K562 (cell line): ENCODE data around the gene TANC1. TPM values are rescaled to one million over a fixed set of nuclear protein-coding genes. Genes with fewer than 3 reads are reported as not detected.

Source experiments
- ARID1B ChIP-seq: fragments of 450-650 bp; IDR thresholded peaks from 2 replicates; pipeline ENCODE4 v1.6.1; 2016; ENCODE audit warnings: antibody characterized with exemption, mild to moderate bottlenecking, inconsistent platforms
- CAMTA2 ChIP-seq: fragments of 250-450 bp; sonication (Bioruptor Pico); conservative IDR thresholded peaks from 2 replicates; pipeline ENCODE4 v1.5.1; 2022
- FOXJ2 ChIP-seq: fragments of 200-800 bp; sonication (Bioruptor generic); IDR thresholded peaks from 2 replicates; pipeline ENCODE4 v1.6.1; 2016; ENCODE audit warnings: missing genetic modification characterization, missing compliant biosample characterization
- GTF2F1 ChIP-seq: IDR thresholded peaks from 2 replicates; pipeline ENCODE4 v1.6.1; 2011; ENCODE audit warnings: low read depth, low read length, improper control_type of control experiment
- HLTF ChIP-seq: fragments of 450-650 bp; IDR thresholded peaks from 2 replicates; pipeline ENCODE4 v1.6.1; 2016
- ILF3 ChIP-seq: fragments of 450-650 bp; IDR thresholded peaks from 2 replicates; pipeline ENCODE4 v1.6.1; 2018; ENCODE audit warnings: antibody characterized with exemption, mild to moderate bottlenecking, moderate library complexity, borderline replicate concordance
- KAT8 ChIP-seq: fragments of 450-650 bp; IDR thresholded peaks from 2 replicates; pipeline ENCODE4 v1.6.1; 2016; ENCODE audit warnings: low read depth, mild to moderate bottlenecking
- KHSRP ChIP-seq: fragments of 450-650 bp; IDR thresholded peaks from 2 replicates; pipeline ENCODE4 v1.6.1; 2017
- LARP7 ChIP-seq: fragments of 450-650 bp; IDR thresholded peaks from 2 replicates; pipeline ENCODE4 v1.6.1; 2016
- MBD2 ChIP-seq: sonication (generic); IDR thresholded peaks from 2 replicates; pipeline ENCODE4 v1.6.1; 2016; ENCODE audit warnings: low read depth, borderline replicate concordance
- MEIS2 ChIP-seq: fragments of 450-650 bp; IDR thresholded peaks from 2 replicates; pipeline ENCODE4 v1.6.1; 2014; ENCODE audit warnings: mild to moderate bottlenecking; ENCODE audit not compliant: partially characterized antibody
- MTA2 ChIP-seq: fragments of 450-650 bp; IDR thresholded peaks from 2 replicates; pipeline ENCODE4 v1.6.1; 2016; ENCODE audit warnings: low read depth
- NONO ChIP-seq, 2 experiments: fragments of 200-400 bp in 1 of 2; fragments of 450-650 bp in 1 of 2; formaldehyde crosslinking in 1 of 2; IDR thresholded peaks; 2 replicates each; pipeline ENCODE4 v1.6.1; 2017; ENCODE audit warnings: low read depth in 2 of 2, mild to moderate bottlenecking in 2 of 2, moderate library complexity in 2 of 2, low read length in 1 of 2
- SAFB ChIP-seq: fragments of 200-400 bp; formaldehyde crosslinking; IDR thresholded peaks from 2 replicates; pipeline ENCODE4 v1.6.1; 2017; ENCODE audit warnings: low read depth, low read length, borderline replicate concordance
- SLC30A9 ChIP-seq: fragments of 250-450 bp; sonication (Bioruptor Pico); IDR thresholded peaks from 2 replicates; pipeline ENCODE4 v1.8.0; 2022; ENCODE audit warnings: mild to moderate bottlenecking, moderate library complexity
- SMAD3 ChIP-seq: fragments of 450-650 bp; formaldehyde crosslinking; conservative IDR thresholded peaks from 2 replicates; pipeline ENCODE4 v1.4.0; 2020; ENCODE audit warnings: mild to moderate bottlenecking
- SMC3 ChIP-seq: conservative IDR thresholded peaks from 2 replicates; pipeline ENCODE4 v1.6.1; 2011; ENCODE audit warnings: low read depth, low read length, improper control_type of control experiment; ENCODE audit not compliant: insufficient read depth
- STAG1 ChIP-seq: sonication (generic); formaldehyde crosslinking; IDR thresholded peaks from 2 replicates; pipeline ENCODE4 v1.5.0; 2020; ENCODE audit warnings: missing genetic modification reagents, borderline replicate concordance
- SUPT5H ChIP-seq: fragments of 450-650 bp; IDR thresholded peaks from 2 replicates; pipeline ENCODE4 v1.6.1; 2016
- THAP12 ChIP-seq: fragments of 250-450 bp; sonication (Bioruptor Pico); IDR thresholded peaks from 2 replicates; pipeline ENCODE4 v1.9.0; 2021; ENCODE audit warnings: mild to moderate bottlenecking, inconsistent platforms
- ZMIZ1 ChIP-seq, 2 experiments: fragments of 150-350 bp in 1 of 2; IDR thresholded peaks; 2 replicates each; pipeline ENCODE4 v1.6.1; 2012 to 2016; ENCODE audit warnings: low read depth in 2 of 2, low read length in 2 of 2, mild to moderate bottlenecking in 1 of 2, moderate library complexity in 1 of 2
- ZNF780A ChIP-seq: fragments of 250-450 bp; sonication (Bioruptor Pico); IDR thresholded peaks from 2 replicates; pipeline ENCODE4 v1.5.0; 2021; ENCODE audit warnings: mild to moderate bottlenecking
- polyA plus RNA-seq, 8 experiments: library from polyadenylated mRNA; depleted of rRNA in 4 of 8; stranded (reverse) in 5 of 8; unstranded in 3 of 8; fragments of >200 nt; fragmentation: Nextera tagmentation in 2 of 8; fragmentation: Illumina TruSeq in 1 of 8; extraction: Ambion mirVana in 2 of 8; extraction: Trizol in 1 of 8; gene quantifications; 2 replicates each; pipeline versions ENCODE4 v1.2.1 to v1.2.3, GENCODE V29; 2011 to 2014; ENCODE audit warnings: inconsistent platforms in 1 of 8, missing spikeins in 1 of 8
- total RNA-seq, 7 experiments: library from RNA; depleted of rRNA in 6 of 7; stranded (reverse); fragments of >200 nt in 6 of 7; fragmentation: Illumina TruSeq in 2 of 7; extraction: Trizol in 2 of 7; gene quantifications; 2 replicates each; pipeline versions ENCODE4 v1.2.1 to v1.2.3, GENCODE V29; 2011 to 2021; ENCODE audit warnings: low replicate concordance in 1 of 7
- TF ChIP-seq, protein P1 (sequence below), 2 experiments: IDR thresholded peaks; 2 replicates each; pipeline ENCODE4 v1.6.1; 2012; ENCODE audit warnings: improper control_type of control experiment in 2 of 2, low read depth in 2 of 2, low read length in 2 of 2, borderline replicate concordance in 1 of 2

The TANC1 gene
- total and polyA plus RNA-seq, 9 of the 15 experiments (the other 6 are each of a cell fraction or from before 2014, with no cell fraction given) = under 0.01 to 0.20 (median 0.07) TPM; not detected in 1

DNA sequence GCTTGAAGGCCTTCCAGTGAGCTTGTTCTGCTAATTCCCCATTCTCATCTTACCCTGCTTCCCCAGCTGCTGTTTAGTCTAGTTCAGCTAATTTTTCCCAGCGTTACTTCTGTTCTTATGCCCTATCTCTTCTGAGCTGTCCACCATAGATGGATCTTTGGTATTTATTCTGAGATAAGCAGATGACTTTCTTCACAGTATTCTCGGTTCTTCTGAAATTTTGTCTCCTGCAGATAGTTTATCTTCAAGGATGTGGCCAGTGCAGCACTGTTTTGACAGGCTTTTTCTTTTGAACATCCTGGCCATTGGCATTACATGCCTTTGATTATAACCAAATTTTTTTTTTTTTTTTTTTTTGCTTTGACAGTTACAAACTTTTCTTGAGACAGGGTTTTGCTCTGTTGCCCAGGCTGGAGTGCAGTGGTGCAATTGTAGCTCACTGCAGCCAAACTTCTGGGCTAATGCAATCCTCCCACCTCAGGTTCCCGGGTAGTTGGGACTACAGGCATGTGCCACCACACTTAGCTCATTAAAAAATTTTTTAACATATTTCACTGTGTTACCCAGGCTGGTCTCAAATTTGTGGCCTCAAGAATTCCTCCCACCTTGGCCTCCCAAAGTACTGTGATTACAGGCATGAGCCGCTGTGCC lies 183.8 kb downstream of the TANC1 start (continued):
- TF ChIP-seq ARID1B (peak; percentile 96), KHSRP (no peak), SUPT5H (no peak), CAMTA2 (CRISPR knock-in tag) (no peak), ILF3 (no peak), MEIS2 (peak; percentile 91), SMAD3 (CRISPR knock-in tag) (0 out of 2 replicates have a peak, but pooled peaks have one; percentile 66), KAT8 (no peak), NONO (IDR thresholded peaks at IDR 0.05; ENCODE audit: low read depth in 2 of 2, low read length in 1 of 2) (no peak), MBD2 (no peak), SMC3 (no peak), LARP7 (no peak), SAFB (no peak), THAP12 (no peak), STAG1 (CRISPR knock-in tag) (no peak), GTF2F1 (no peak), MTA2 (peak; percentile 90), HLTF (no peak), SLC30A9 (CRISPR knock-in tag) (no peak), FOXJ2 (tag) (peak; percentile 42; the same call in 1 of the 2 replicates), ZMIZ1 (IDR thresholded peaks at IDR 0.05; ENCODE audit: low read depth in 2 of 2, low read length in 2 of 2) (0 out of 4 replicates have a peak, but pooled peaks of 1 of the 2 experiments have one; percentile 36), ZNF780A (CRISPR knock-in tag) (no peak)
- TF ChIP-seq, protein P1, sequence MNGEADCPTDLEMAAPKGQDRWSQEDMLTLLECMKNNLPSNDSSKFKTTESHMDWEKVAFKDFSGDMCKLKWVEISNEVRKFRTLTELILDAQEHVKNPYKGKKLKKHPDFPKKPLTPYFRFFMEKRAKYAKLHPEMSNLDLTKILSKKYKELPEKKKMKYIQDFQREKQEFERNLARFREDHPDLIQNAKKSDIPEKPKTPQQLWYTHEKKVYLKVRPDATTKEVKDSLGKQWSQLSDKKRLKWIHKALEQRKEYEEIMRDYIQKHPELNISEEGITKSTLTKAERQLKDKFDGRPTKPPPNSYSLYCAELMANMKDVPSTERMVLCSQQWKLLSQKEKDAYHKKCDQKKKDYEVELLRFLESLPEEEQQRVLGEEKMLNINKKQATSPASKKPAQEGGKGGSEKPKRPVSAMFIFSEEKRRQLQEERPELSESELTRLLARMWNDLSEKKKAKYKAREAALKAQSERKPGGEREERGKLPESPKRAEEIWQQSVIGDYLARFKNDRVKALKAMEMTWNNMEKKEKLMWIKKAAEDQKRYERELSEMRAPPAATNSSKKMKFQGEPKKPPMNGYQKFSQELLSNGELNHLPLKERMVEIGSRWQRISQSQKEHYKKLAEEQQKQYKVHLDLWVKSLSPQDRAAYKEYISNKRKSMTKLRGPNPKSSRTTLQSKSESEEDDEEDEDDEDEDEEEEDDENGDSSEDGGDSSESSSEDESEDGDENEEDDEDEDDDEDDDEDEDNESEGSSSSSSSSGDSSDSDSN (IDR thresholded peaks at IDR 0.05; ENCODE audit: borderline replicate concordance in 1 of 2, low read depth in 2 of 2, low read length in 2 of 2) = 0 out of 4 replicates have a peak, but pooled peaks of 1 of the 2 experiments have one; percentile 46
